Testis (tissue), 3 donors: ENCODE measurements around the gene ATP6V0A4. TPM values are rescaled to one million over a fixed set of nuclear protein-coding genes. Genes with fewer than 3 reads are reported as not detected.

Source experiments
- DNase-seq: peaks from one replicate; pipeline ENCODE4 v3.0.0-alpha.2; 2019
- H3K27ac ChIP-seq, 2 donors: fragments of 200-600 bp; sonication (generic); one replicate each; pipeline ENCODE4 v1.5.1; 2019
- H3K27me3 ChIP-seq: fragments of 200-600 bp; sonication (generic); one replicate; pipeline ENCODE4 v1.5.1; 2019
- H3K36me3 ChIP-seq: fragments of 200-600 bp; sonication (generic); one replicate; pipeline ENCODE4 v1.5.1; 2017; ENCODE audit warnings: low read depth; ENCODE audit errors: missing control alignments
- H3K4me1 ChIP-seq: fragments of 200-600 bp; sonication (generic); one replicate; pipeline ENCODE4 v1.5.1; 2019
- H3K4me3 ChIP-seq, 2 donors: fragments of 200-600 bp; sonication (generic); one replicate each; pipeline ENCODE4 v1.5.1; 2017 to 2019
- H3K9me3 ChIP-seq: fragments of 200-600 bp; sonication (generic); one replicate; pipeline ENCODE4 v1.5.1; 2017
- CTCF ChIP-seq, 3 experiments: fragments of 450-650 bp in 2 of 3; fragments of 200-600 bp in 1 of 3; sonication (generic) in 1 of 3; IDR thresholded peaks; one replicate each; pipeline ENCODE4 v1.5.1; 2016 to 2019; ENCODE audit warnings: antibody characterized with exemption in 3 of 3, mild to moderate bottlenecking in 2 of 3, moderate library complexity in 1 of 3
- POLR2A ChIP-seq: fragments of 450-650 bp; IDR thresholded peaks from one replicate; pipeline ENCODE4 v1.6.1; 2017; ENCODE audit warnings: antibody characterized with exemption, mild to moderate bottlenecking, moderate library complexity
- WGBS, 2 donors: methylation state at CpG; one replicate each; pipeline ENCODE4 v1.1.5; 2018; 5-methylcytosine and 5-hydroxymethylcytosine counted together
- intact Hi-C: fragments of 100-400 bp; cut with DNase I; formaldehyde crosslinking; loops from one replicate; pipeline ENCODE4 v1.15.1; 2023; ENCODE audit warnings: low total_unique reads
- polyA plus RNA-seq: library from polyadenylated mRNA; stranded (reverse); fragments of 350-450 nt; fragmentation: Illumina TruSeq; extraction: RNeasy Lipid Tissue Mini Kit (QIAGEN cat#74804); gene quantifications from one replicate; pipeline ENCODE4 v1.2.3, GENCODE V29; 2014; ENCODE audit warnings: low read depth, low replicate concordance; ENCODE audit not compliant: insufficient read depth
- total RNA-seq, 2 donors: library from RNA; depleted of rRNA; stranded (reverse); fragments of >200 nt; gene quantifications; one replicate each; pipeline ENCODE4 v1.2.3, GENCODE V29; 2016

Gene ATP6V0A4
- total and polyA plus RNA-seq, 3 donors from 2014 or later: 0.65 to 1.8 (median 0.79) TPM

DNA sequence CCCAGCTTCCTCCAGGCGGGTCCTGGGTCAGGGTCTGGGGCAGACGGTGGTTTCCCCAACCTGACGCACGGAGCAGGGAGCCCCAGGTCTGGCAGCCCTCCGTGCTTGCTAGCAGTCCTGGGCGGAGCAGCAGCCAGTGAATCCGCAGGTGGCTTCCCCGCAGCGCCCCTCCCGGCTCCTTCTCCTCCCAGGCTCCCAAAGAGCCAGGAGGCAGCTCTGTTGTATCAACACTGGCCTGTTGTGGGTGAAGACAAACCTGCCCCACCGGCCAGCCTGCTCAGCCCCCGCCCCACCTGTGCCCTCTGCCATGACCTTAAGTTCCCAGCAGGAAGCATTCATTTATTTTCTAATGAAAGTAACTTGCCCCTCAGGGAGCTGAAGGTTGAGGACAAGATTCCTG is 24.2 kb downstream of the ATP6V0A4 start:
- no peak for DNase-seq
- 66 to 84% methylated on average over 3 to 12 of the region's 12 CpGs for WGBS, 2 donors
- no peaks in the 10 kb centered on the region for H3K27me3 ChIP-seq
- no peaks in the 10 kb centered on the region for H3K4me1 ChIP-seq
- H3K4me3 ChIP-seq: no peak overlapping the region
- H3K27ac ChIP-seq: no peak overlapping the region
- TF ChIP-seq CTCF (IDR thresholded peaks at IDR 0.05) (no peak), POLR2A (no peak)
- no peaks in the 10 kb centered on the region for H3K36me3 ChIP-seq
- H3K9me3 ChIP-seq: no peaks in the 10 kb centered on the region
- intact Hi-C loops: no loop called here

DNA sequence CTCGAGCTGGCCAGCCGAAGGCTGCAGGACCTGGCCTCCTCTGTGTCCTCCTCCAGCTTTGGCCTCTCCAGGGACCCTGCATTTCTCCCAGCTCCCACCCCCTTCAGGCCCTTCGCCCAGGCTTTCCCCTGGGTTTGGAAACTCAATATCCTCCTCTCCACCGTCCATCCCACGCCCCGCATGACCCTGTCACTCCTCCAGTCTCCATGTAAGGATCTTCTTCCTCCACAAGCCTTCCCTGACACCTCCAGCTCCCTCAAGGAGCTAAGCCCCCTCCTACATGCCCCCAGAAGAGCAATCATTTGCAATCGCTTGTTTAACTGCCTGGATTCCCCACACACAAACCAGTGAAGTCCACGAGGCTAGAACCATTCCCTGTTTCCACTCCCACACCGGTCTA is 24.8 kb downstream of the ATP6V0A4 start:
- intact Hi-C loops: no loop called here
- TF ChIP-seq POLR2A: no peak
- TF ChIP-seq CTCF (IDR thresholded peaks at IDR 0.05): no peak
- WGBS, 2 donors: 85 to 90% methylated on average over 9 of the region's 9 CpGs

DNA sequence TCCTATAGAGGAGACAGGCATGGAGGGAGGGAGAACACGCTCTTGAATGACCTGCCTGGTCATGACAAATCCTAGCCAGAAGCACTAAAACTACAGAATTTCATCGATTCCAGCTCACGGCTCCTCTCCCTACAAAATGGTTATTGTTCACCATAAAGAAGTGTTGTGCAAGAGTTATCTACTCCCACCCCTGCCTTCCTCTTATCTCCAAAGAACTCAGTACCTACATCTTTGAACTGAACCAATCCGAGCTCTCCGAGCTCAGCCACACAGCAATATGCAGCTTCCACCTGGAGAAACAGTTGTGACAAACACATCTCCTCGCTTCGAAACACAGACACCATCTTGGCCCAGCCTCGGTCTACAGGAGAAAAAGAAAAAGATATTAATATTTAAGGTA is 27.1 kb downstream of the ATP6V0A4 start:
- H3K36me3 ChIP-seq: no peaks in the 10 kb centered on the region
- TF ChIP-seq POLR2A (no peak), CTCF (IDR thresholded peaks at IDR 0.05) (no peak)
- no peak for DNase-seq
- H3K4me3 ChIP-seq: no peak overlapping the region
- H3K27ac ChIP-seq: no peak overlapping the region
- WGBS, 2 donors: 84 to 91% methylated on average over 8 of the region's 8 CpGs
- H3K9me3 ChIP-seq: no peaks in the 10 kb centered on the region
- H3K27me3 ChIP-seq: no peaks in the 10 kb centered on the region
- no peaks in the 10 kb centered on the region for H3K4me1 ChIP-seq
- intact Hi-C loops: no loop called here

More for the DNA sequence above, 24.8 kb downstream of the ATP6V0A4 start:
- no peaks in the 10 kb centered on the region for H3K36me3 ChIP-seq
- no peak overlapping the region for H3K4me3 ChIP-seq
- no peak for DNase-seq
- no peaks in the 10 kb centered on the region for H3K9me3 ChIP-seq
- H3K27ac ChIP-seq: no peak overlapping the region
- H3K27me3 ChIP-seq: no peaks in the 10 kb centered on the region
- H3K4me1 ChIP-seq: no peaks in the 10 kb centered on the region

- intact Hi-C loops: no loop called here
- no peaks in the 10 kb centered on the region for H3K27me3 ChIP-seq
- no peak for DNase-seq
- 33 to 84% methylated on average over 1 to 2 of the region's 2 CpGs for WGBS, 2 donors
- H3K4me1 ChIP-seq: no peaks in the 10 kb centered on the region
- no peaks in the 10 kb centered on the region for H3K36me3 ChIP-seq
- no peak for TF ChIP-seq POLR2A
- TF ChIP-seq CTCF (IDR thresholded peaks at IDR 0.05): no peak
- H3K9me3 ChIP-seq: no peaks in the 10 kb centered on the region
- no peak overlapping the region for H3K4me3 ChIP-seq
- no peak overlapping the region for H3K27ac ChIP-seq
These were observed 29.8 kb downstream of the ATP6V0A4 start for GRCh38 chr7:138768241-138768640.

DNA sequence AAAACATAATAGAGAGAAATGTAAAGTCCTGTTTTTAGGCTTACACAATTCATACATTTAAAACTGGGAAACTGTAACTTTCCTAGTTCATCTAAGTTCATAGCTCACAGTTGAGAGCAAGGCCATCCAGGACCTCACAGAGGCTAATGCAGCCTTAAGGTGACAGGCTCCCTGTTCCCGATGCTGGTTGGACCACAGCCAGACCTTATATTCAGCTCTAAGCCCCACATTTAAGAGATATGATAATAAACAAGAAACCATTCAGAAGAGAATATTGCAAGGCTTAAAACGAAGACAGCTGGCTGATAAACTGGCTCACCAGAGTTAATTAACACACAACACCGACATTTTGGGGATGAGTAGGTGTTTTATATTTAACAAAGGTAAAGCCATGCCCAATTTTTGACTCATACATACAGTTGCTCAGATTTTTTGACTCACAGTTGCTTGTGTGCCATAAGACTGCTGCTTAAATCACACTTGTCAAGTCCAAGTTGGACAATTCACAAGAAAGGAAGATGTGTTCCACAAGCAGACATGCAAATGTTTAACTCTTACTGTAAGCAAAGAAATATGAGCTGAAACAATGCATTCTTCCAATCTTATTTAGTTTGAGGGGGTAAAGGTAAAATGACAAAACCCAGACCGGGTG is 41.3 kb downstream of the ATP6V0A4 start:
- H3K4me1 ChIP-seq: peaks cover 4% of the 10 kb centered on the region
- no peak overlapping the region for H3K4me3 ChIP-seq
- no peak overlapping the region for H3K27ac ChIP-seq
- TF ChIP-seq POLR2A: no peak
- no peak for TF ChIP-seq CTCF (IDR thresholded peaks at IDR 0.05)
- intact Hi-C loops: no loop called here
- no peaks in the 10 kb centered on the region for H3K36me3 ChIP-seq
- DNase-seq: no peak
- H3K9me3 ChIP-seq: no peaks in the 10 kb centered on the region
- WGBS, 2 donors: 54 to 55% methylated on average over 4 of the region's 4 CpGs
- H3K27me3 ChIP-seq: no peaks in the 10 kb centered on the region
